Measurements from ENCODE around the gene INA.

INA gene

GRCh38 chr10:103333934-103334520 is 57.1 kb downstream of the INA start:
- Mint-ChIP-seq H3K36me3 (ENCODE audit: insufficient read depth) (peaks cover 22% of the 10 kb centered on the region), H3K9me3 (no peaks in the 10 kb centered on the region), H3K4me1 (no peaks in the 10 kb centered on the region), H3K27ac (ENCODE audit: low read depth) (no peak overlapping the region), H3K27me3 (no peaks in the 10 kb centered on the region), H3K4me3 (no peak overlapping the region)
- DNase-seq (ENCODE audit: low spot score in 2 of 2) (no peak), ATAC-seq (replicated peaks; ENCODE audit: extremely low read depth, poor library complexity, severe bottlenecking) (no peak)

DNA sequence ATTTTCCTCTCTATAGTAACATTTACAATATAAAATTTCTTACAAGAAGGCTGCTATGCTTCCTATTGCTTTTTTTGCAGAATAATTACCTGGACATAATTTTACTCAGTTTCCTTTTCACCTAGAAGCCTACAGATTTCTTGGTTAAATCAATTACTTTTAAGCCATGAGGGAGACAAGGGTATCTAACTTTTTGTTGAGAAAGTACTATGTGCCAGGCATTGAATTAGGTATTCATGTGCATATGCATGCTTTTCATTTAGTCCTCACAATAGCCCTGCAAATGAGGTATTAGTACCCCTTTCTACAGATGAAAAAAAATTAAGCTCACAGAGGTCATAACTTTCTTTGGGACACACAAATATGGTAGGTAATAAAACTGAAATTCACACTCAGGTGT is 57.6 kb downstream of the INA start:
- no peak for ATAC-seq (replicated peaks; ENCODE audit: extremely low read depth, poor library complexity, severe bottlenecking)
- Mint-ChIP-seq H3K27me3 (no peaks in the 10 kb centered on the region), H3K4me3 (no peak overlapping the region), H3K9me3 (no peaks in the 10 kb centered on the region), H3K27ac (ENCODE audit: low read depth) (no peak overlapping the region), H3K36me3 (ENCODE audit: insufficient read depth) (peaks cover 27% of the 10 kb centered on the region), H3K4me1 (no peaks in the 10 kb centered on the region)
- no peak for DNase-seq (ENCODE audit: low spot score in 2 of 2)

GRCh38 chr10:103336370-103336769 is 59.4 kb downstream of the INA start:
- Mint-ChIP-seq H3K4me3 (no peak overlapping the region), H3K4me1 (no peaks in the 10 kb centered on the region), H3K9me3 (no peaks in the 10 kb centered on the region), H3K27me3 (no peaks in the 10 kb centered on the region), H3K27ac (ENCODE audit: low read depth) (no peak overlapping the region), H3K36me3 (ENCODE audit: insufficient read depth) (peaks cover 26% of the 10 kb centered on the region)
- no peak for ATAC-seq (replicated peaks; ENCODE audit: extremely low read depth, poor library complexity, severe bottlenecking)
- DNase-seq (ENCODE audit: low spot score in 2 of 2), result no peak

All from central memory CD8-positive, alpha-beta T cell (primary cell).